ENCODE measurements around the gene SDS.

Gene SDS

GRCh38 chr12:113438523-113439300 lies 35.0 kb upstream of the SDS start:
- DNase-seq (ENCODE audit: low read depth): no peak
- H3K4me3 ChIP-seq (ENCODE audit: control insufficient read depth, low read depth, low read length): no peak overlapping the region
- no peak for TF ChIP-seq CTCF (IDR thresholded peaks at IDR 0.05; ENCODE audit: control insufficient read depth, insufficient read depth, low read depth, low read length, missing control alignments)

GRCh38 chr12:113437729-113438100 lies 34.0 kb upstream of the SDS start:
- DNase-seq (ENCODE audit: low read depth): no peak
- no peak overlapping the region for H3K4me3 ChIP-seq (ENCODE audit: control insufficient read depth, low read depth, low read length)
- TF ChIP-seq CTCF (IDR thresholded peaks at IDR 0.05; ENCODE audit: control insufficient read depth, insufficient read depth, low read depth, low read length, missing control alignments): no peak

GRCh38 chr12:113436993-113437728 lies 33.5 kb upstream of the SDS start:
- no peak for TF ChIP-seq CTCF (IDR thresholded peaks at IDR 0.05; ENCODE audit: control insufficient read depth, insufficient read depth, low read depth, low read length, missing control alignments)
- no peak overlapping the region for H3K4me3 ChIP-seq (ENCODE audit: control insufficient read depth, low read depth, low read length)

GRCh38 chr12:113436586-113436985 lies 32.9 kb upstream of the SDS start:
- H3K4me3 ChIP-seq (ENCODE audit: control insufficient read depth, low read depth, low read length): no peak overlapping the region
- TF ChIP-seq CTCF (IDR thresholded peaks at IDR 0.05; ENCODE audit: control insufficient read depth, insufficient read depth, low read depth, low read length, missing control alignments): no peak
- DNase-seq (ENCODE audit: low read depth): no peak

More at GRCh38 chr12:113436993-113437728, 33.5 kb upstream of the SDS start:
- no peak for DNase-seq (ENCODE audit: low read depth)

- DNase-seq (ENCODE audit: low read depth): no peak
- no peak overlapping the region for H3K4me3 ChIP-seq (ENCODE audit: control insufficient read depth, low read depth, low read length)
- TF ChIP-seq CTCF (IDR thresholded peaks at IDR 0.05; ENCODE audit: control insufficient read depth, insufficient read depth, low read depth, low read length, missing control alignments): no peak
These were observed 31.7 kb upstream of the SDS start for GRCh38 chr12:113435367-113435766.

- H3K4me3 ChIP-seq (ENCODE audit: control insufficient read depth, low read depth, low read length): no peak overlapping the region
- TF ChIP-seq CTCF (IDR thresholded peaks at IDR 0.05; ENCODE audit: control insufficient read depth, insufficient read depth, low read depth, low read length, missing control alignments): no peak
- no peak for DNase-seq (ENCODE audit: low read depth)
These were observed 29.3 kb upstream of the SDS start for GRCh38 chr12:113432986-113433385.
